ENCODE results near the gene MROH2A. TPM values are rescaled to one million over a fixed set of nuclear protein-coding genes. Genes with fewer than 3 reads are reported as not detected.

The MROH2A gene
- total and polyA plus RNA-seq, 8 donors: 1.1 to 4.0 (median 1.4) TPM; not detected in 5

DNA sequence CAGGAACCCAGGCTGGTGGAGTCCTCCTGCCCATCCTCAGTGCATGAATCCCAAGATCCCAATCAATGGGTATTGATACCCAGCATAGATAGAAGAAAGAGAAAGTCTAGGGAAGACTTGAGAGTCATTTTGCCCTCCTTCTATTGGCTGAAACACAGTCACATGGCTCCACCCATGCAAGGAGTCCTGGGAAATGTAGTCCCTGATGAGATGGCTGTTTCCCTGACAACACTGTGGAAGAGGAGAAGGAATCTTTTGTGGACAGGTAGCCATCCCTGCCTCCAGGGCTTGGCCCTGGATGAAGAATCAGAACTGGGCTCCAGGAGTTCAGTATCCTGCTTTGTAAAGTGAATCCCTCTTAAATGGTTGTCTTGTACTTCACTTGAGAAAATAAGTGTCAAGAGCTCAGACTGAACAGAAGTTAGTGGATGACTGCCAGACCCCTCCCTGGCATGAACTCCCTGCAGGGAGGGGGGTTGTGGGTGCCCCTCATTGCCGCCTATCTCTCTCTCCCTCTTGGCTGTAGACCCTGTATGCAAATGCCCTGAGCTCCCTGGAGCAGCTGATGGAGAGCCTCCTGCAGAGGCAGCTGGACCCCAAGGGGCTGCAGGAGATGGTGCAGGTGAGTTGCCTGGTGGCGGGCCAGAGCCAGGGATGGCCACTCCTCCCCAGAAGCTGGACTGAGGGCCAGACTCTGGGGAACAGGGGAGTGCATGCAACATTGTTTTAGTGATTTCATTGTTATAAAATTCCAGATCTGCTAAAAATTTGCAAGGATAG lies 36.1 kb downstream of the MROH2A start:
- H3K9me3 ChIP-seq: no peaks in the 10 kb centered on the region
- no peak for DNase-seq
- TF ChIP-seq, protein P1, sequence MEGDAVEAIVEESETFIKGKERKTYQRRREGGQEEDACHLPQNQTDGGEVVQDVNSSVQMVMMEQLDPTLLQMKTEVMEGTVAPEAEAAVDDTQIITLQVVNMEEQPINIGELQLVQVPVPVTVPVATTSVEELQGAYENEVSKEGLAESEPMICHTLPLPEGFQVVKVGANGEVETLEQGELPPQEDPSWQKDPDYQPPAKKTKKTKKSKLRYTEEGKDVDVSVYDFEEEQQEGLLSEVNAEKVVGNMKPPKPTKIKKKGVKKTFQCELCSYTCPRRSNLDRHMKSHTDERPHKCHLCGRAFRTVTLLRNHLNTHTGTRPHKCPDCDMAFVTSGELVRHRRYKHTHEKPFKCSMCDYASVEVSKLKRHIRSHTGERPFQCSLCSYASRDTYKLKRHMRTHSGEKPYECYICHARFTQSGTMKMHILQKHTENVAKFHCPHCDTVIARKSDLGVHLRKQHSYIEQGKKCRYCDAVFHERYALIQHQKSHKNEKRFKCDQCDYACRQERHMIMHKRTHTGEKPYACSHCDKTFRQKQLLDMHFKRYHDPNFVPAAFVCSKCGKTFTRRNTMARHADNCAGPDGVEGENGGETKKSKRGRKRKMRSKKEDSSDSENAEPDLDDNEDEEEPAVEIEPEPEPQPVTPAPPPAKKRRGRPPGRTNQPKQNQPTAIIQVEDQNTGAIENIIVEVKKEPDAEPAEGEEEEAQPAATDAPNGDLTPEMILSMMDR (IDR thresholded peaks at IDR 0.05): no peak
- TF ChIP-seq EP300 (IDR thresholded peaks at IDR 0.05) (no peak), POLR2A (IDR thresholded peaks at IDR 0.05) (no peak), POLR2AphosphoS5 (IDR thresholded peaks at IDR 0.05) (no peak)
- no peak overlapping the region for H3K4me3 ChIP-seq
- peaks cover 0 to 4% (median 2%) of the 10 kb centered on the region in 3 donors for H3K27me3 ChIP-seq
- intact Hi-C loops (cut with DNase I; ENCODE audit: low total_unique reads): no loop called here
- no peaks in the 10 kb centered on the region for H3K4me1 ChIP-seq
- H3K36me3 ChIP-seq: no peaks in the 10 kb centered on the region
- WGBS, 5 donors: 64 to 85% (median 75%) methylated on average over 2 of the region's 2 CpGs
- no peak overlapping the region for H3K27ac ChIP-seq

DNA sequence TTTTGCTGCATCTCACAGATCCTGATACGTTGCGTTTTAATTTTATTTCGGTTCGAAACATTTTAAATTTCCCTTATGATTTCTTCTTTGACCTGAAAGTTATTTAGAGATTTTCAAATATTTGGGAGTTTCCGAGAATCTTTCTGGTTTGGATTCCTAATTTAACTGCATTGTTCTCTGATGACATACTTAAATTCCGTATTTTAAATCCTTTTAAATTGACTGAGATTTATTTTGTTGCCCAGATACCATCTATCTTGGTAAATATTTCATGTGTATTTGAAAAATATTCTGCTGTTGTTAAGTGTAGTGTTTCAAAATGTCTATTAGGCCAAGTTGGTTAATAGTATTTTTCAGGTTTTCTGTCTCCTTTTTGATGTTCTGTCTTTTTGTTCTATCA lies 37.7 kb downstream of the MROH2A start:
- no peak for DNase-seq
- Histone ChIP-seq H3K9me3 (no peaks in the 10 kb centered on the region), H3K4me3 (no peak overlapping the region), H3K36me3 (no peaks in the 10 kb centered on the region), H3K27ac (no peak overlapping the region), H3K27me3 (peaks cover 0 to 4% (median 0%) of the 10 kb centered on the region in 3 donors), H3K4me1 (no peaks in the 10 kb centered on the region)
- TF ChIP-seq POLR2A (IDR thresholded peaks at IDR 0.05) (no peak), POLR2AphosphoS5 (IDR thresholded peaks at IDR 0.05) (no peak), EP300 (IDR thresholded peaks at IDR 0.05) (no peak)
- TF ChIP-seq, protein P1 (IDR thresholded peaks at IDR 0.05): no peak
- intact Hi-C loops (cut with DNase I; ENCODE audit: low total_unique reads): no loop called here
- 77 to 93% (median 83%) methylated on average over 6 of the region's 6 CpGs for WGBS, 5 donors

DNA sequence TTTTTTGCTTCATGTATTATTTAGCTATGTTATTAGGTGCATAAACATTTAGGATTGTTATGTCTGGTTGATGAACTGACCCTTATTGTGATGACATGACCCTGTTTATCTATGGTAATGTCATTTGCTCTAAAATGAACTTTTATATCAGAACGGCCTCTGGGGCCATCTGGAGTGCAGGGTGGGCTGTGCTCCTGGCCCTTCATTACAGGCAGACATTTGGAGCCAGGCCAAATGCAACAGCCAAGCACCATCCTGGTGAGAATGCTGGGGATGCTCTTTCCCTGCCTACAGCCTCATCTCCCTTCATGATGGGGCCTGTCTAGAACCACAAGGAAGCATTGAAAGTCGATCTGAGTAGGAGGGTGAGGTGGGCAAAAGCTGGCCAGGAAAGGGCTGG lies 38.2 kb downstream of the MROH2A start:
- Histone ChIP-seq H3K4me1 (no peaks in the 10 kb centered on the region), H3K4me3 (no peak overlapping the region), H3K9me3 (no peaks in the 10 kb centered on the region), H3K27me3 (peaks cover 0 to 4% (median 0%) of the 10 kb centered on the region in 3 donors), H3K27ac (no peak overlapping the region), H3K36me3 (no peaks in the 10 kb centered on the region)
- DNase-seq: no peak
- WGBS, 5 donors: 51 to 67% (median 61%) methylated on average over 2 of the region's 2 CpGs
- TF ChIP-seq POLR2A (IDR thresholded peaks at IDR 0.05): no peak
- no peak for TF ChIP-seq EP300 (IDR thresholded peaks at IDR 0.05)
- TF ChIP-seq, protein P1 (IDR thresholded peaks at IDR 0.05): no peak
- no peak for TF ChIP-seq POLR2AphosphoS5 (IDR thresholded peaks at IDR 0.05)
- intact Hi-C loops (cut with DNase I; ENCODE audit: low total_unique reads): no loop called here

DNA sequence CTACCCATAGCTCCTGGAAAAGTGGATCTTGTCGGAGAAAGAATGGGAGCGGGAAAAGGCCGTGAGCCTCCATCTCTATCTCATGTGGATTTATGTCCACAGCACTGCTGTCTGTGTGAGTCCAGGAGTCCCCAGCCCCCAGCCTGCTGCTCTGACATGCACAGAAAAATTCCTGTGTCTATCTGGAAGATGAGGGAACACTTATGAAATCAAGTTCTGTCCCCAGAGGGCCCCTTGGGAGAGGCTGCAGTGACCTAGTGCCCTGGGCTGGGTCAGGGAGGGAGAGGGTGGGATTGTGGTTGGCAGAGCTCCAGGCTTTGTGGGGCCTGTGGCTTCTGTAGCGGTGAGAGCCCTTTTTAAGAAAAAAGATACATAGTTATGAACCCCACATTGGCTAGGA lies 38.6 kb downstream of the MROH2A start:
- Histone ChIP-seq H3K27me3 (peaks cover 0 to 4% (median 0%) of the 10 kb centered on the region in 3 donors), H3K4me3 (no peak overlapping the region), H3K36me3 (no peaks in the 10 kb centered on the region), H3K4me1 (no peaks in the 10 kb centered on the region), H3K9me3 (no peaks in the 10 kb centered on the region), H3K27ac (no peak overlapping the region)
- intact Hi-C loops (cut with DNase I; ENCODE audit: low total_unique reads): no loop called here
- TF ChIP-seq EP300 (IDR thresholded peaks at IDR 0.05) (no peak), POLR2A (IDR thresholded peaks at IDR 0.05) (no peak), POLR2AphosphoS5 (IDR thresholded peaks at IDR 0.05) (no peak)
- TF ChIP-seq, protein P1 (IDR thresholded peaks at IDR 0.05): no peak
- 72 to 78% (median 77%) methylated on average over 4 of the region's 4 CpGs for WGBS, 5 donors
- peak in 1 of 2 donors; percentile 17 for DNase-seq

Measured in stomach (tissue), 9 donors.